ENCODE results near the gene GBP1. TPM values are rescaled to one million over a fixed set of nuclear protein-coding genes. Genes with fewer than 3 reads are reported as not detected.

GBP1 gene
- total and polyA plus RNA-seq, 2 of the 8 experiments (the other 6 are each of a cell fraction or from before 2014, with no cell fraction given), result not detected

DNA sequence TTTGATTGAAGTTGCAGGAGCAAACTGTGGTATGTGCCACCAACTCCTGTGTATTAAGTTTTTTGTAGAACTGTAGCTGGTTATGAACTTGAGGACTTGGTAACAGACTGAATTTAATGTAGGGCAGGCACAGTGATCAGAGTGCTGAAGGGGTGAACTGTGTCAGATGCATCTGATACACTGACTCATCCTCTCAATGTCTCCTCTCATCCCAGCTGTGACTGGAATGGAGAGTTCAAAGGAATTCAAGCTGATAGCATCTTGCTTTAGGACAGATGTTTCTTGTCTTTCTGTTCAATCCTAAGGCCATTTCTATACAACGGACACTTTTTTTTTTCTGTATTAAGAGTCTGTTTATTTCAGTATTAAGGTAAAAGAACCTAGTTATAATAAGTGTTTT lies 25.0 kb upstream of the GBP1 start (continued):
- no peak for TF ChIP-seq CHD1 (IDR thresholded peaks at IDR 0.05; ENCODE audit: low read depth, low read length)
